ENCODE data around the gene TMEM119.

The TMEM119 gene

DNA sequence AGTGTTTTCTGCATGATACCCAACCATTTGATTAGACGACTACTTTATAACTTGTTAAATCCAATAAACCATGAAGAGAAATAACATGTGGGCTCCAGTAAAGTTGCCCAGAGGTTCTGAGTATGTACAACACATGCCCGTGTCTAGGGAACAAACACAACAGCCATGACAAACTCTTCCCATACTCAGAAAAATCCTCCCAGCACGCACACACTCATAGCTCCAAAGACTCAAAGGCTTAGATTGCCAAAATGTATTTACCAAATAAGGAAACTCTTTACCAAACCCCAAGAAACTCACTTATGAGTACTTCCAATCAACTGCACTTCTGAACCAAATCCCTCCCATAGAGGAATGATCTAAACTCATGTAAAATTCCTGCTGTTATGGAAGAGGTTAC, 54.2 kb downstream of the TMEM119 start:
- Histone ChIP-seq H3K79me2 (ENCODE audit: control insufficient read depth, insufficient read depth, low read length, unreplicated experiment) (peaks cover 41% of the 10 kb centered on the region), H3K27me3 (ENCODE audit: insufficient read depth, low read length) (no peaks in the 10 kb centered on the region), H3K36me3 (ENCODE audit: insufficient read depth, low read length) (peaks cover 50% of the 10 kb centered on the region), H3K27ac (ENCODE audit: low read depth, low read length) (no peak overlapping the region), H3K4me1 (ENCODE audit: control insufficient read depth, insufficient read depth, low read length, unreplicated experiment) (no peaks in the 10 kb centered on the region), H2AFZ (ENCODE audit: low read length, unreplicated experiment) (no peak overlapping the region), H3K4me3 (ENCODE audit: low read depth, low read length) (no peak overlapping the region)

GRCh38 chr12:108542320-108542719, 55.6 kb downstream of the TMEM119 start:
- peaks cover 49% of the 10 kb centered on the region for H3K36me3 ChIP-seq (ENCODE audit: insufficient read depth, low read length)
- peaks cover 38% of the 10 kb centered on the region for H3K79me2 ChIP-seq (ENCODE audit: control insufficient read depth, insufficient read depth, low read length, unreplicated experiment)
- no peaks in the 10 kb centered on the region for H3K4me1 ChIP-seq (ENCODE audit: control insufficient read depth, insufficient read depth, low read length, unreplicated experiment)

More at GRCh38 chr12:108542320-108542719, 55.6 kb downstream of the TMEM119 start:
- H3K4me3 ChIP-seq (ENCODE audit: low read depth, low read length), result no peak overlapping the region
- H3K27me3 ChIP-seq (ENCODE audit: insufficient read depth, low read length), result no peaks in the 10 kb centered on the region
- no peak overlapping the region for H2AFZ ChIP-seq (ENCODE audit: low read length, unreplicated experiment)
- H3K27ac ChIP-seq (ENCODE audit: low read depth, low read length), result no peak overlapping the region
